IPS-NIHi7 (cell line): ENCODE measurements around the gene TANGO6.
"Not testable (repeated sequence)": the region's sequence is repeated elsewhere in the genome, so short reads cannot be mapped to it uniquely, and the experiment has no call there.

ENCODE experiments used
- DNase-seq: peaks from one replicate; pipeline ENCODE4 v3.0.0; 2012; ENCODE audit warnings: mixed read lengths; ENCODE audit errors: extremely low spot score

The TANGO6 gene

GRCh38 chr16:68843482-68844210 is at the start of gene TANGO6:
Gene TANGO6 (plus strand): TSS chr16:68843531. CDS start chr16:68843618, 87 bp downstream.
- peak; percentile 92 for DNase-seq

GRCh38 chr16:68798398-68798797 is 44.9 kb upstream of the TANGO6 start:
- DNase-seq = no peak

GRCh38 chr16:68800257-68800875 is 43.0 kb upstream of the TANGO6 start:
- DNase-seq = peak; percentile 89

- no peak for DNase-seq
Measured at GRCh38 chr16:68802190-68802589, 41.1 kb upstream of the TANGO6 start.

GRCh38 chr16:68806422-68806821 is 36.9 kb upstream of the TANGO6 start:
- no peak for DNase-seq

- no peak for DNase-seq
Measured at GRCh38 chr16:68806981-68807380, 36.4 kb upstream of the TANGO6 start.

GRCh38 chr16:68814516-68814915 is 28.8 kb upstream of the TANGO6 start:
- no peak for DNase-seq

GRCh38 chr16:68823401-68824135 is 19.8 kb upstream of the TANGO6 start:
- peak; percentile 55 for DNase-seq

- DNase-seq = no peak
Measured at GRCh38 chr16:68825427-68825826, 17.9 kb upstream of the TANGO6 start.

GRCh38 chr16:68826652-68827051 is 16.7 kb upstream of the TANGO6 start:
- DNase-seq = no peak

GRCh38 chr16:68833251-68833650 is 10.1 kb upstream of the TANGO6 start:
- no peak for DNase-seq

- DNase-seq = no peak
Measured at GRCh38 chr16:68834550-68834949, 8.8 kb upstream of the TANGO6 start.

- DNase-seq = no peak
Measured at GRCh38 chr16:68835970-68836369, 7.4 kb upstream of the TANGO6 start.

GRCh38 chr16:68839831-68840230 is 3.5 kb upstream of the TANGO6 start:
- no peak for DNase-seq

- DNase-seq = not testable (repeated sequence)
Measured at GRCh38 chr16:68842964-68843481, 308 bp upstream of the TANGO6 start.

- no peak for DNase-seq
Measured at GRCh38 chr16:68844211-68844564, 857 bp downstream of the TANGO6 start.

- no peak for DNase-seq
Measured at GRCh38 chr16:68848786-68849185, 5.5 kb downstream of the TANGO6 start.

GRCh38 chr16:68850481-68850880 is 7.2 kb downstream of the TANGO6 start:
- no peak for DNase-seq

- no peak for DNase-seq
Measured at GRCh38 chr16:68851601-68852000, 8.3 kb downstream of the TANGO6 start.

- no peak for DNase-seq
Measured at GRCh38 chr16:68857479-68857878, 14.1 kb downstream of the TANGO6 start.

- no peak for DNase-seq
Measured at GRCh38 chr16:68859828-68860227, 16.5 kb downstream of the TANGO6 start.
